GM21825 (cell line): Measurements from ENCODE around the gene SMU1.

Experiments
- ATAC-seq: cut with Tn5 transposase; IDR thresholded peaks from one replicate; pipeline ENCODE4 v1.9.1; 2021; ENCODE audit warnings: mild to moderate bottlenecking, moderate library complexity; ENCODE audit not compliant: unreplicated experiment

Gene SMU1

DNA sequence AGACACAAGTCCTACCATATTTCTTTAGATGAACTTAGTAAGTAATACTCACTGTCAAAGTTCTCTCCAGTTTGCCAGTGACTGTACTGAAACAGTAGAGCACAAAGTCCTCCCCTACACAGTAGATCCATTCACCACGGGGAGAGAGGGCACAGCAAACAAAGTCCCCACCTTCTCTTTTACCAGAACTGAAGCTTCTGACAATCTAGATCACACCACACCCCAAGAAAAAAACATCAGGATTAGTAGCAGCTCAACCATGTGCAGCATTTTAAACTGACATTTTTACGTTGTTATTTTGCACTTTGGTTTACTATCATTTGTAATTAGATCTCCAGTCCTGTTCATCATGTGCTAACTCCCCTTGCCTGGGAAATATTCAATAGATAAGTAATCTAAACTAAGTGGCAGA is 28.4 kb downstream of the SMU1 start:
- ATAC-seq = no peak

DNA sequence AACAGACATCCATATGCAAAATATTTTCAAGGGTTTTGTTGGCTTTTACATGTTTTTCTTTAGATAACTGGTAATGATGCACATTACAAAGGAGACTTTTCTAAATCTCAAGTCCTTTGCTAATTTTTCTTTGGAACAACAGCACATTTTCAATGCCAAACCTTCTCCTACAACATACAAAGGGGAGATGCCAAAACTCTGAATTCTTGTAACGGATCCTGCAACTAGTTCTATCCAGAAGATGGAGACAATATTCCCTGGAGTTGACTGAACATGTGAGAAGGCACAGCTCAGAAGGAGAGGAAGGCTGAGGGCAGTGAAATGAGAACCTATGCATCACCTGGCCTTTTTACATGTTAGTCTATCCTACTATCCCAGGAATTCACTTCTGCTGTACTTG is 30.4 kb downstream of the SMU1 start:
- no peak for ATAC-seq

DNA sequence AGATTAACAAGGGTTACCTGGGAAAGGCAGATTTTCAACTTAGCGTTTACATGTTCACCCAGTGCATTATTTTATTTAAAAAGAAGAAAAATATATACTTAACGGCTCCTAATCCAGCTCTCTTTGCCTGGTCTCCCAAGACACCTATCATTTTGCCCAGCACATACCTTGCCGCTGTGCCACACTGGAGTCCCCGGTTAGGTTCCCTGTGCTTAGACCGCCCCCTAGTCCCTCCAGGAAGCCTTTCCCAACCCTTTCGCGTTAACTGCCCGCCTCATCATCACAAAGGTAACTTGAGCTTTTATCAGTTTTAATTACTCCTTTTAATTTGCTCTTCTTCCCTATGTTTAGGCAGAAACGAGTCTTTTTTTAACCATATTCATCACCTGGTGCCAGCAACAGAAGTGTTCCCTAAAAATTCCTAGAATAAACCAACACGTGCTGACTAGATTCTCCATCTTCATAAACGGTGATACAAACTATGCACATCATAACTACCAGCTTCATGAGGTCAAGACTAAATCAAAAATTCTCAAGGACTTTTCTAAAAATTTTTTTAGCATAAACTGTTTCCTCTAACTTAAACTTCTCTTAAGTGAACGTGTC is 31.7 kb downstream of the SMU1 start:
- no peak for ATAC-seq

DNA sequence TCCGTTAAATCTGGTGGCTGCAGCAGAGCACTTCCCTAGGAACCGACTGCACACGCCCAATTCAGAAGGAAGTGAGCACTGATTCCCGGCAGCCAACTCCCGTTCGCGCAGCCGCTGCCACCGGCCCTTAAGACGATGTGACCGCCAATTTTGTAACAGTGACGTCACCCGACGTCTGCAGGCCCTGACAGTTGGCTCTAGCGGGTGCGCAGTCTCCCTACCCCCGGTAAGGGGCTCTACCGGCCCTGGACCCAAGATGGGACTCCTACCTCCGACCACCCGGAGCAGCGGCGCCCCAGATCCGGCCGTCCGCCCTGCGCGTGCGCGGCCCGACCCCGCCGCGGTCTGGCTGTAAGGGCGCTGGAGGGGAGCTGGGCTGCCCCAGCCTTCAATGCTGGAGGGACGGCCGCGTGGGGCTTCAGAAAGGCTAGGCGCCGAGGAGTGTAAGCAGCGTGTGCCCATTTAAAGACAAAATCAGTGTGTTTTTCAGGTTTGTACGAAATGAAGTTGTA is 32.3 kb downstream of the SMU1 start:
- ATAC-seq = peak; percentile 83

DNA sequence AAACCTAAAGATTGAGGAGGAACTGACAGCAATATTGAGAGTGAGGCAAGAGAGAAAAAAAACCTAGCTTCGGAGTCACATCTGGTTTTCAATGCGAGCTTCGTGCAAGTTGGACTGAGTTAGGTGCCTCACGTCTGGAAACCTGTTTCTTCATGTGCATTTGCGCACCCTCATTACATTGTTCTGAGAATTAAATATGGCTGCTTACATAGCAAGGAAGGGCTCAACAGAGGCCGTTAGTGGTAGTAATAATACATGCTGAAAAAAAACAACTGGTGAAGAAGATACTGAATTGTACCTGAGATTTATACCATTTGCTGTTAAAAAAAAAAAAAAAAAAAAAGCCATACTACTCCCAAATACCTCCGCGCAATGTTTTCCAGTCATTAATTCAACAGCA is 32.8 kb downstream of the SMU1 start:
- no peak for ATAC-seq

DNA sequence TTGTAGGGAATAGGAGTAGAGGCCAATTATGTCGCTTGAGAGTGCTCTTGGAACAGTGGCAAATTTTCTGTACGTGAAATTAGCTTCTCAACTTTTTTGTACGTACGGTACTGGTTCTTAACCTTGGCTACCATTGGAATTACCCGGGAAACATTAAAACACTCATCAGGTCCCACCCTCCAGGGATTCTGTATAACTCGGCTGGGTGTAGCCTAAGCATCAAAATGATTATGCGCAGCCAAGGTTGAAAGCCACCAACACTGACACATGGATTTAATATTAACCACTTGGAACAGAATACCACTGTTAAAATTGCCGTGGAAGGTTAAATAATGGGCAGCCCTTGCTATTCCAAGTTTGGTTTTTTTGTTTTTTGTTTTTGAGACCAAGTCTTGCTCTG is 34.0 kb downstream of the SMU1 start:
- ATAC-seq = no peak

DNA sequence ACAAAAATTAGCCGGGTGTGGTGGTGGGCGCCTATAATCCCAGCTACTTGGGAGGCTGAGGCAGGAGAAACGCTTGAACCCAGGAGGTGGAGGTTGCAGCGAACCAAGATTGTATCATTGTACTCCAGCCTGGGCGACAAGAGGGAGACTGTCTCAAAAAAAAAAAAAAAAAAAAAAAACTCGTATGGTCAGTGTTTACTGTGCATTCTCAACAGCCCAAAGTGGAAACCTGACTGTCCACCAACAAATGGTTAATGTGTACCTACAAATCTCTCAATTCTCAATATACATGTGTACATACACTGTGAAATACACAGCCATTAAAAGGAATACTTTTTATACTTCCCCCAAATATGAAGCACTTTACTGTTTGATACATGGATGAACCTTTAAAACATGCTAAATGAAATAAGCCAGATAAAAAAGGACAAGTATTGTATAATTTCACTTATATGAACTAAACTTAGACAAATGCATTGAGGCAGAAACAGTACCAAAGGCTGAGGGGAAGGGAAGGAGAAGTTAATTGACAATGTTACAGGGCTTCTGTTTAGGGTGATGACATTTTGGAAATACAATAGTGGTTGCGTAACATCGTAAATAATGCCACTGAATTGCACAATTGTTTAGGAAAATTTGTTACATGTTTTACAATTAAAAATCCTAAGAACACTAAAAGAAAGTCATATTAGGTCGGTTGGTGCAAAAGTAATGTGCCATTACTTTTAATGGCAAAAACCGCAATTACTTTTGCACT is 34.9 kb downstream of the SMU1 start:
- no peak for ATAC-seq

DNA sequence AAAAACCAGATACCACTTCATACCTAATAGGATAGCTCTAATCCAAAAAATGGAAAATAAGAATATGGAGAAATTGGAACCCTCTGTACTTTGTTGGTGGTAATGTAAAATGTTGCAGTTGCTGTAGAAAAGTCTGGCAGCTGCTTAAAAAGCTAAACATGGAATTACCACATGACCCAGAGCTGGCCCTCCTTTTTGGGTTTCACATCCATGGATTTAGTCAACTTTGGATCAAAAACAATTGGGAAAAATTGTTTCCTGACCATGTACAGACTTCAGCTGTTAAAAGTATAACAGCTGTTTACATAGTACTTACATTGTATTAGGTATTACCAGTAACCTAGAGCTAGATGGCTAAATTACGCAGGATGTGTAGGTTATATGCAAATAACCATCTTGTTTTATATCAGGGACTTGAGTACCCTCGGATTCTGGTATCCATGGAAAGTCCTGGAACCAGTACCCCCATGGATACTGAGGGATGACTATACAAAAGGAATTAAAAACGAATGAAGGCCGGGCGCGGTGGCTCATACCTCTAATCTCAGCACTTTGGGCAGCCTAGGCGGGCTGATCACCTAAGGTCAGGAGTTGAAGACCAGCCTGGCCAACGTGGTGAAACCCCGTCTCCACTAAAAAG is 35.6 kb downstream of the SMU1 start:
- no peak for ATAC-seq

DNA sequence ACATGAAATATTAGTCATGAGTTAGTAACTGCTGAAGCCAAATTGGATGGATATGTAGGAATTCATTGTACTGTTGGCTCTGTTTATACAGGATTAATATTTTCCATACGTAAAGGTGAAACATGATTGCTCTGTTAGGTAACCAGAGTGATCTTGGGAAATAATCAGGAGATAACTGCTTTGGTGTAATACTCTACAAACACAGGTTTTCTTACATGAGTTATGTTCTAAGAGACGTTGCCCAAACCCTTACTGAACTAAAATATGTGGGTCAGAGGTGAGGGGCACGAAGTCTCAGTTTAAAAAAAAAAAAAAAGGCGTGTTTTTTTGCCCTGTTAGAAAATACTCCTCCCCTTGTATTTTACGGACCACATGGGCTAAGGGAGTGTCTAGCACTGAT is 43.6 kb downstream of the SMU1 start:
- no peak for ATAC-seq

DNA sequence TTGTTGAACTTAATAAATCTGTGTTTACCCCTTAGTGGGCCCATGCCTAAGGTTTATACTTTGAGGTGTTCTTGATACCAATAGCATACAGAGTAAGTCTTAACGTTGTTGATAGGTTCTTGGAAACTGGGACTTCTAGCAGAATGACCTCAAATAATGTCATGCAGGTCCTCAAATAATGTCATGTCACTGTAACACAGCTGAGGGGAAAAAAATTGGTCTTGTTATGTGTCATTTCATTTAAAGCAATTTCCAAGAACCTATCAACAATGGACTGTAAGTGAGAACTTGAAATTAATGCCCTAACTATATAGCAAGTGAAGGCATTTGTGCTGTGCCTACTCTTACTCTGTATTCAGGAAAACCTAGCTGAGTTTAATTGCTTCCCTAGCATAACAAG is 44.2 kb downstream of the SMU1 start:
- no peak for ATAC-seq

DNA sequence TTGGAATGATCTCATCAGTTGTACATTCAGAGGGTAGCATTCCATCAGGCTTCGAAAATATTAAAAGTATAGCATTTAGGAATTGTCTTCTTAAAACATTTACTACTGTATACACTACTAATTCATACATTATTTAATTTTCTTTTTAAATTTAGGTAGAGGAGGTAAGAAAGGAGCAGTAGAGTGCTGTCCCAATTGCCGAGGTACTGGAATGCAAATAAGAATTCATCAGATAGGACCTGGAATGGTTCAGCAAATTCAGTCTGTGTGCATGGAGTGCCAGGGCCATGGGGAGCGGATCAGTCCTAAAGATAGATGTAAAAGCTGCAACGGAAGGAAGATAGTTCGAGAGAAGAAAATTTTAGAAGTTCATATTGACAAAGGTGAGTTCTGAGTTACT is 46.2 kb downstream of the SMU1 start:
- ATAC-seq = no peak

DNA sequence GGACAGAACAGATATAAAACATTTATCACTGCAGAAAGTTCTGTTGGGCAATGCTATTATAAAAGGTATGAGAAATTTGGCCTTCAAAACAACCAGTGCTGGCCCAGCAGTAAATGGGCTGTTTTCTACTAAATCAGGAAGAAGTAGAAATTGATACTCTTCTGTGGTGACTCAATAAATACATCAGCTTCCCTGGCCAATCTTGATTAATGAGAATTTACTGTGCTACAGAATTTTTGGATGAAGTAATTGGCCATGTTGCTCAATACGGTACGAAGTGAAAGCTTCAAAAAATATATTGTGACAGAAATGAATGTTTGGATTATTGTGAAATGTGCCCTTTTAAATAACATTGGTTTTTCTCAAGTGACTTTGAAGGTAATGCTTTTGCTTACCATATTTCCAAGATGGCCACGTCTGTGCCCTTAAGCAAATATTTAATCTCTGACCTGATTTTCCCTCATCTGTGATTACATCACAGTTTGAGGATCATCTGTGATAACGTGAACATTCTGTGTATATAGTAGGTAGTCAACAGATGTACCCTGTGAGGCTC is 47.2 kb downstream of the SMU1 start:
- no peak for ATAC-seq

DNA sequence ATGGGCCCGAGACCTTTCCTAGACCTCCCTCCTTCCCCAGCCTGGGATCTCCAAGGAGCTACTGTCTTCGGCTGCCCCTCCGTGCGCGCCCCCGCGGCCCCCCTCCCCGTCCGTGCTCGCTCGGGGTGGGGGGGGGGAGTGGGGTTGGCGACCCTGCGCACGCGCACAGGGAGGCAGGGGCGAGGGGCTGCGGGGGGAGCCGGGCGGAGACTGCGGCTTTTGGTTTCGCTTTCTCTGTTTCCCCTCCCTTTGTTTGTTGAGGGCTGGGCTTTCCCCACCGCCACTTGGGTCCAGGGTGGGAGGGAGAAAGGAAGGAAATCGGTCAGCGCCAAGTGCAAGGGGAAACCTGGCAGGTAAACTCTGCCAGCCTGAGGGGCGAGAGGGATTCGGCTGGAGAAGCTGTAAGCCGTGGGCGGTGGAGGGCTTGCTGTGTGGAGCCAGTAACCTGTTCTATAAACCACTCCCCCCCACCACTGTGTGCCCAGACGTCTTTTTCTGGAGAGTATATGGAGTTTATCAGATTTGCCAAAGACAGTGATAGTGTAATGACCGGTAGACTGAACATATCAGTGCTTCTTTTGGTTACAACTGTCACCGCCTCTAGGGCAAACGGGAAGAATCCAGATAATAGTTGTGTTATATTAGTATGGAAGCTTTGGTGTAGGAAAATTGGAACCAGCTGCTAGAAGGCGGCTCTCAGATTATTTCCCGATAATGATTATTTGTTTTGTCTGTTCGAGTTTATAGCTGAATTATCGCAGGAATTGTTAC is 50.7 kb downstream of the SMU1 start:
- ATAC-seq = peak; percentile 49

DNA sequence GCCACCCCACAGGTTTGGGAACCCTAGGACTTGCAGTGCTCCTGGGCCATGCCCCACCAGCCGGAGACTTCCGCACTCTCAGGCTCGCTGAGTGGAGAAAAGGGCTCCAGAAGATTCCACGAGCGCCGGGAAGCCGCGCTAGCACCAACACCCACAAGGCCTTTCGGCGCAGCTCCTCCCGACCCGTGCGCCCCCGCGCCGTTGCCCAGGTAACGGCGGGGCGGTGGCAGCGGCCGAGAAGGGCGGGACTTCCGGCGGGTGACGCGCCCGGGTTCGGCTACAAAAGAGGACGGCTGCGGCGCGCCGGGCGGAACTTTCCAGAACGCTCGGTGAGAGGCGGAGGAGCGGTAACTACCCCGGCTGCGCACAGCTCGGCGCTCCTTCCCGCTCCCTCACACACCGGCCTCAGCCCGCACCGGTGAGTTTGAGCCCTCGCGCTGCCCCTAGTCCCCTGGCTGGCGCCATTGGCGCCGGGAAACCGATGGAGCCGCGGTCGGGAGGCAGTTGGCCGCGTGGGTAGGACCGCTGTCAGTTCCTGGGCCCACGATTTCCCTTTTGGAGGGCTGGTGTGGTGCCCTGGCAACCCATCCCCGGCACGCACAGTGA is 51.4 kb downstream of the SMU1 start, which contains the start of gene DNAJA1:
Gene DNAJA1, plus strand, starts transcription at position 308 of the 606 bp plus-strand sequence. CDS start 1,212 bp downstream, outside the sequence.
- peak; percentile 94 for ATAC-seq

DNA sequence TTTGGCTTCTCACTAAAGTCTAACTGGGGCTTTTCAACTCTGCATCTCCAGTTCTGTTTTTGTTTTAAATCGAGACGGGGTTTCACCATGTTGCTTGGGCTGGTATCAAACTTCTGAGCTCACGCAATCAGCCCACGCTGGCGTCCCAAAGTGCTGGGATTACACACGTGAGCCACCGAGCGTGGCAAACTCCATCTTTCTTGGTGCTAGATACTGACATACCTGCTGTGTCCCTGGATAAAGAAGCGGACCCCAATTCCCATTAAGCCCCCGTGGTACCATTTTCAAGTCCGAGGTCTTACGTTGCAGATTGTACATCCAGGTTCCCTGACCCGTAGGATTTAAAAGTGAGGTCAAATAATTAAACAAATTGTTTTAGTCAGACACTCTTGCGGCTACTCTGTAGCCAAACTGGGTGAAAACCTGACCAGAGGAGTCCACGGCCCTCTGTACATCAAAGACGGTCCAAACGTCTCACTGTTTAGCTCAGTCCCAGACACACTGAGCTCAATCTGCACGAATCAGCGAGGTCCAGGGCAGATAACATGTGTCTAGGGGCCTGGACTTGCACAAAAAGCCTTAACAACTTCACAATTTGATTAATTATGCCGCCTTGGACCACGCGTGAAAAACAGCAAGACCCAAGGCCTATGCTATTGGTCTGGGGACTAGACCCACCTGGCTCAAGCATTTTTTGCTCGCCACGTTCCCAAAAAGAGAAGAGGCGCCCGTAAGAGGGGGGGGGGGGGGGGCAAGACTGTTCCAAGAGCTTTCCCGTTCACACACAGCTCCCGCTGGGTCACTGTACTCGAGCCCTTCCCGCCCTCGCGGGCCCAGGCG is 52.1 kb downstream of the SMU1 start:
- no peak for ATAC-seq

DNA sequence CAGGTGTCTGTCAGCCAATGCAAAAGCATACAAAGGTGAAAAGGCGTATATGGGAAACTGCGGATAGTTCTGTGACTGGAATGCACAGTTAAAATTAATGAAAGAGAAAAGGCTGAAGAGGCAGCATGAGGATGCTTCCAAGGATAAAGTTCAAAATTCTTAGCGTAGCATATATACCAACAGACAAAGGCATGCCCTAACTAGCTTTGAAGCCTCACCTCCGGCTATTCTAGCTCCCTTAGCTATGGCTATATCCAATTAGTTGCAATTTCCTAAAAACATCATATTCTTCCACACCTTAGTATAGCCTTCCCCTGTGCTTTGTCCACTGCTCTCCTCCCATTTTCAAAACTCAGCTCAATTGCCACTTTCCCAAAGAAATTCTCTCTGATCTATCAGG is 52.8 kb downstream of the SMU1 start:
- no peak for ATAC-seq

DNA sequence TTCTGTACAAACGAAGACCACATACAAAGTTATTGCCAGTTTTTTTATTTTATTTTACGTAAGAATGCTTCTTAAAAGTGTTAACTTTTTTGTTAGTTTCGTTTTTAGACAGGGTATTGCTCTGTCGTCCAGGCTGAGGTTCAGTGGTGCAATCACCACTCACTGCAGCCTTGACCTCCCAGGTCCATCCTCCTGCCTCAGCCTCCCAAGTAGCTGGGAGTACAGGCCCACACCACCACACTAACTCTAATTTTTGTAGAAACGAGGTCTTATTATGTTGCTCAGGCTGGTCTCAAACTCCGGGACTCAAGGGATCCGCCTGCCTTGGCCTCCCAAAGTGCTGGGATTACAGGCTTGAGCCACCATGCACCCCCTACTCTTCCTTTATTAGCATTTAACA is 53.7 kb downstream of the SMU1 start:
- ATAC-seq = no peak

DNA sequence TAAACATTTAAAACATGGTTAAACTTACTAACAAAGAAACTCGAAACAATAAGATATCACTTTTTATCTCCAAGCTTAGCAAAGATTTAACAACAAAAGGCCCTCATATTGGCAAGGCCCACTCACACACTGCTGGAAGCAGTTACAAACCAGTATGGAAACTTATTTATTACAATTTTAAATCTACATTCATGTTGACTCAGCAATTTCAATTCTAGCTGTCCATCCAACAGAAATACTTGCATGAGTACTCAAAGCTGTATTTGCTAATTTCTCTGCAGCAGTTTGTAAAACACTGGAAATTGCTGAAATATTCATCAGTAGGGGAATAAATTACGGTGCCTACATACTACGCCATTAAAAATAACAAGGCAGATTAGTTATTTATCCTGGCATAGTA is 54.2 kb downstream of the SMU1 start:
- no peak for ATAC-seq

DNA sequence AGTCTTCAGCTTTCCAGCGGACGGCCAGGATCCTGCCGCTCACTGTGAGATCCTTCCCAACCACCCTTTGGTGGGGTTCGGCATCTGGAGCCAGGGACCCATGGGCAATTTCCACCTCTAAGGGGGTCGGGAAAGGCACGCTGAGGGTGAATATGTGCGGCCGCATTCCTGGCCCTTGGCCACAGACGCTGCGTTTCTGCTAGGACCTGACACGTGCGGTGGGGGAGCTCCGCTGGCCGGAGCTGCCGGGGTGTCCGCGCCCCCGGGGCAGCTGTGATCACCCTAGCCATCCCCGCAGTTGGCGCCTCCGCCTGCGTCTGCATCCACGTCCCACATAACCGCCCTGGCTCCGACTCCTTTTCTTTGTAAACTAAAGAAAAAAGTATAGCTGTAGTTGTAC is 56.7 kb downstream of the SMU1 start:
- ATAC-seq = no peak
